ENCODE measurements around the gene DLL4.

DLL4 gene

DNA sequence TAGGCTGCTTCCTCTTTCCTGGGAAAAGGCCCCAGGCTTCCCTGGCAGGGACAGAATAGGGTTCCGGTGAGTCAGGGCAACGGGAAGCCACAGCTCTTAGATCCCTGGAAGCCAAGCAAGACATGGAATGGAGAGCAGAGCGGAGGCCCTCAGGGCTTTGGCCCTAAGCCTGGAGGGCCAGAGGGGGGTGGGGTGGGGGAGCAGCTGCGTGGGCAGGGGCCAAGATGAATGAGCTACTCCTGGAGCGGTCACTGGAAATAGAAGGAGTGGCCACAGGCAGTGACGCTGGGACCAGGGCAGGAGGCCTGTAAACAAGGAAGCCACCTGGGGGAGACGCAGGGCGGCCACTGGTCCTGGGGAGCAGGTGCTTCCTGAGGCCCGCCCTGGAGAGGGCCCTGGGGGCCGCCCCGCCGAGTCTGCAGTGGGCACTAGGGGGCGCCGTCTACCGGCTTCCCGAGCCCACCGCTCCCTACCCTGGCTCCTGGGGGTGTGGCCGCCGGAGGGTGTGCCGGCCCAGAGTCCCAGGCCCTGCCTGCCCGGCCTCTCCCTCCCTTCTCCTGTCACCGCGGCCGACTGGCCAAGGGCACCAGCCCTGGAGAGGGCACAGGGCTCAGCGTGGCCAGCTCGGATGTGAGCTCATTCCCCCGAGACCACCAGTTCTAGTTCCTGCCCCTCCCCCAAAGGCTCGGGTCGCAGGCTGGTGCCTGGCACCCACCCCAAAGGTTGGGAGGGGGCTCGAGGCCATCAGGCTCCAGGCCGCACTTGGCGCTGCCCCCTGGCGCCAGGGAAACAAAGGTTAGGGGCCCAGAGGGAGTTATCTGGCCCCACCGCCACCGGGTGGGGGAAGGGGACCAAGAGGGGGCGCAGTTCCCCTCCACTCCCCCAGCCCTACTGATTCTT, 22.8 kb upstream of the DLL4 start:
- DNase-seq = peak; percentile 89

DNA sequence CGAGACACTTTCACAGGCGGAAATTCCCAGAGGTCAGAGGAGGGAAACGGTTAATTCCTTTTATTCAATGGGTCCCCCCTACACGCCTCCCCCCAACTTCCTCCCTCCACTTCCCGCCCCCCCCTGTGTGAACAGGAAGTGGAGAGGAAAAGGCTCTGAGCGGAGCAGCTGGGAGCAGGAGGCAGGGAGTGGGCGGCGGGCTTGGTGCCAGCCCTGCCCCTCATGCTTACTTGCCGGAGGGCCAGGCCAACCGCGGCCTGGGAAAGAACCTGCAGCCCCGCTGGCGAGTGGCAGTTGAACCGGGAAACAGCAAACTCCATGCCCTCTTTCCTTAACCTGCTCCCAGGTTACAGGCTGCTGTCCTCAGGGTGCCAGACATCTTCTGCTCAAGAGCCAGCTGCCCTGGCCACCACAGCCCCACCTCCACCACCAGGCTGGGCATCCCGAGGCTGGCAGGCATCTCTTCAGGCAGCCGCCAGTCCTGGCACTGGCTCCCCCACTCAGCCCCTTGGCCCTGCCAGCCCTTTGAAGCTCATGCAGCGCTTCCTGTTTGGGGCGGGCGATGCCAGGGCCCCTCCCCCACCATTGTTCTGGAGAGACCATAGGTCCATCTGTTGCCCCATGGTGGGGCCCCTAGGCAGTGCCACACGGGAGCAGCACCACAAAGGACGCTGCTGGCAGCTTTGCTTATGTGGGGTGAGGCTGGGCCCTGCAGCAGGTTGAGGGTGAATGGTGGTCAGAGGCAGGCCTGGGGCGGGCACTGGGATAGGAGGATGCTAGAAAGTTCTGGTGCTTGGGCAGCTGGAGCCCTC, 21.9 kb upstream of the DLL4 start:
- DNase-seq = no peak

DNA sequence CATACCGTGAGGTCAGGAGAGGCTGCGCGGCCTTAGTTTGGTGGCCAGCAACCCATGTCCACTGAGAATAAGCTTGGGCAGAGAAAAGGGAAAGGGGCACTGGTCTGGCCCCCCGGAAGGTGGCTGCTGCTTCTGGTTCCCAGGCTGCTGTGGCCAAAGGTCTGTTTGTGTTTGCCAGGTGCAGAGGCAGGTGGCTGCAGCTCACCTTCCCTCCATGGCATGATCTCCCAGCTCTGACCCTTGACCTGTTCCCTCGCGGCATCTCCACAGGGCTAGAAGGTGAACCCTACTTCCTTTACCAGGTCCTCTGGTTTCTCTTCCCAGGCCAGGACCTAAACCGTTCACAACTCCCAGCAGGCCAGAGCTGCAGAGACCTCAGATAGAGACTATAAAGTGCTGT, 21.0 kb upstream of the DLL4 start:
- no peak for DNase-seq

DNA sequence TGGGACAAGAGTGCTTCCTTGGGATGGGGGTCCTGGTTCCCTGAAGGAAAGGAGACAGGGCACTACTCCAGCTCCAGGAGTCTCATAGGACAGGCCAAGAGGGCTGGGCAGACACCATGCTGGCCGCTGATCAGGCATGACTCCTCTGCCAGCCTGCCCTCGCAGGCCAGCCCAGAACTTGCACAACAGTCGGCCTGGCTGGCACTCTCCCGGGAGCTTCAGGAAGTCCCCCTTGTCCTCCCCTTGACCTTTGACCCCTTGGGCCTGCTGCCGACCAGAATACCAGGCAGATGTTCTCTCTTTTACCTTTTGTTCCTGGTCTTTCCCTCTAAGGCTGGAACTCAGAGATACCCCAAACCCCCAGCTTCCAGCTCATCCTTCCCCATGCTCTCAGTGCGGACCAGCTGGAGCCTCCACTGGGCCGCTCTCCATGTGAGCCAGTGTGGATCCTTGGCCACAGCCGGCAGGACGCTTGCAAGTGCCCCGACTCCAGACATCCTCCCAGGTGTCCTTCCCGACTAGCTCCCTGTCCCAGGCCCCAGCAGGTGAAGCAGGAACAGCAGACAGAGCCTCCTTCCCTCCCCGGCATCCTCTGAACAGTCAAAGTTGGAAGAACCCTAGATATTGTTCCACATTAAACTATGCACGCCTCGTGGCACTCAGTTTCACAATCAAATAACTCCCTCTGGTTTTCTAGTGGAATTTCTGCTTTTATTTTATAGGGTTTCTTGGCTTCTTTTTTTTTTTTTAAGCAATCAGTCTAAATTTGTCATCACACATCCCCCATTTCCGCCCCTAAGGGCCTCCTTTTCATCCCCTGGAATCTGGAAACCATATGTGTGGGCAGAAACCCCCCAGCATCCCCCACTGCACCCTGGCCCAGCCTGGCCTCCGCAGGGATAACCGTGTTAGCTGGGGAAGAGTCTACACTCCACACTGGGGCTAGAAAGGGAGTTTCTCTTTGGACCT, 19.2 kb upstream of the DLL4 start:
- peak; percentile 74 for DNase-seq

DNA sequence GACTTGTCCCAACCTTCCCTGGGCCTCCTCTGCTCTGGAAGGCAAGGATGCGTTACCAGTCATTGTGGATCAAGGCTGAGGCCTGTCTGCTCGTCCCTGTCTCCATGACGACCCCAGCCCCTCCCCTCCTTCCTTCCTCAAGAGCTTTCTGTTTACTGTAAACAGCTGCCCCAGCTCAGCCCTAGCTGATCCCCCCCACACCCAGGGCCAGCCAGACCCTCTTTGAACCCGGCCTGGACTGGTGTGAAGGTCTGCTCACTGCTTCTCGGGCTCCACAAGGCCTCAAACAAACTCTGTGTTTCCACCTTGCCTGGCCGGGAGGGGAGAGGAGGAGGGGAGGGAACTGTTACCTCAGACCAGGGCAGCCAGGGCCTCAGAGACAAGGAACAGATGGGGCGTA, 18.0 kb upstream of the DLL4 start:
- no peak for DNase-seq

DNA sequence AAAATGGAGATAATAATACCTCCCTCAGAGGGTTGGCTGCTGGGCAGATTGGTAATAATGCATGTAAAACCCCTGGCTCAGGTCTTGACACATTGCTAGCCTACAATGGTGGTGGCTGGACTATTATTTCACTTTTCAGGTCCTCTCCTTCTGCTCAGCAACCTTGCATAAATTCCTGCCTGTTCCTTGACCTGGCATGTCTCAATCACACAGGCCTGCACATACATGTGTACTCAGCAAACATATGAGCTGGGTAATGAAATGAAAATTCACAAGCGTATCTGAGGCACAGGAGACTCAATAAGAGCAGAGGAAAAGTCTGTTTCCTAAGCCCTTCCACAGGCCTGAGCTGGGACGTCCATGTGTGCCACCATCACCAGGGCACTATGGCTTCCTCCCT, 17.4 kb upstream of the DLL4 start:
- DNase-seq = no peak

DNA sequence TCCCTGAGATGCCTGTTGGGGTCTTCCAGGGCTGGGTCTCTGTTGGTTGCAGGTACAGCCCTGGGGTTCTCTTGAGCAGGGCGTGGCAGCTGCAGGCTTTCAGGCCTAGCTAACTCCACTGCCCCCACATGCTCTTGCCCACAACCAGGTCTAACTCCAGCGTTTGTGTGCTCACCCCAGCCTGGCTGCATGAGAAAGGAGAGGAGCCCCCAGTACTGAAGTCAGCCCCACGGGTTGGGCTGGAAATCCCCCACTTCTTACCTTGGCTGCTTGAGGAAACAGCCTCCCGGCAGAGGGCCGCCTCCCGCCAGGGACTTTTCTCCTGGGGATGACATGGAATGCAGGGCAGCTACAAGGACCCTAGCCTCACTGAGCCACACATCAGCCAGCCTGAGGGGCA, 16.7 kb upstream of the DLL4 start:
- no peak for DNase-seq

DNA sequence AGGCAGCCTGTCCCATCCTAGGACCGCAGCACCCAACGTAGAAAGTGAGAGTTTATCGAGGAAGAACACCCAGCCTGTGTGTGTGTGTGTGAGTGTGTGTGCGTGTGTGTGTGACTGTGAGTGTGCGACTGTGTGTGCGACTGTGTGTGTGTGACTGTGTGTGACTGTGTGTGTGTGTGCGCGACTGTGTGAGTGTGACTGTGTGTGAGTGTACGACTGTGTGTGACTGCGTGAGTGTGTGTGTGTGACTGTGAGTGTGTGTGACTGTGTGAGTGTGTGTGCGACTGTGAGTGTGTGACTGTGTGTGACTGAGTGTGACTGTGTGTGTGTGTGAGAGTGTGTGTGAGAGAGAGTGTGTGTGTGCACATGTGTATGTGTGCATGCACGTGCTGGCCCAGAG, 15.1 kb upstream of the DLL4 start:
- no peak for DNase-seq

DNA sequence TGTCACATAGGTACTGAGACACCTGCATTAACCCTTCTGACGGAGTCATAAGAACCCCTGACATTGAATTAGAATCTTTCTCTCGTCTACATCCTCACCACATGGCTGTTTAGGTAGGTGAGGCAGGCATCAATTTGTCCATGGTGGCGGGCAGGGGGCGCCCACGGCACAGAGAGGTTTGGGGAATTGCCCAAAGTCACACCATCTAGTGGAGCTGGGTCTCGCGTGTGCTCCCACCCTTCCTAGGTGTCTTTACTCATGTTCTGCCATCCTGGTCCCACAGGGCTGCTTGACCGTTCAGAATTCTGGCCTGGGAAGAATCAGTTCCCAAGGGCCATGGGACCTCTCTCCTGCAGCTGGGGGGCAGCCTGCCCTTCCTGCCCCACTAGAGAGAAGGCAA, 14.7 kb upstream of the DLL4 start:
- no peak for DNase-seq

DNA sequence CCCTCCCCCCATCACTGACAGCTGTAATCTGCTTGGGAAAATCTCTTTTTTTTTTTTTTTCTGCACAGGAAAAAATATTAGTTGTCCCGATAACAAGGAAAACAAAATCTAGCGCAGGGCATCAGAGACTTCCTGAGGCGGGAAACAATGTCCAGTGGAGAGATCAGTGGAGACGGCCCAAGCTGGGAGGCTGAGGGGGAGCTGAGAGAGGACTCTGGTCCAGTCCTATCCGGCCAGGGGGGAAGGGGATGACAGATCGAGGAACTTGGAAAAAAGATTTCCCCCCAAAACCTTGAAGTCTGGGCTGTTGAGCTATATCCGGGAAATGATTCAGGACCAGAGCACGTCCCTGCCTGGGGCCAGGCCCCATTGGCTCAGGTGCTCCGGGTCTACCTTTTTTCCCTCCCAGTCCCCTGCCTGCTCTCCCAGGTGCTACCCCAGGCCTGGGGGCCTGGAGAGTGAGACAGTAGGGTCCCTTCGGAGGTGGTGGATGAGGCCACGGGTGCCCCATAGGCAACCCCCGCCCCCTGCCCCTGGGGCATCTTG, 14.0 kb upstream of the DLL4 start:
- no peak for DNase-seq

DNA sequence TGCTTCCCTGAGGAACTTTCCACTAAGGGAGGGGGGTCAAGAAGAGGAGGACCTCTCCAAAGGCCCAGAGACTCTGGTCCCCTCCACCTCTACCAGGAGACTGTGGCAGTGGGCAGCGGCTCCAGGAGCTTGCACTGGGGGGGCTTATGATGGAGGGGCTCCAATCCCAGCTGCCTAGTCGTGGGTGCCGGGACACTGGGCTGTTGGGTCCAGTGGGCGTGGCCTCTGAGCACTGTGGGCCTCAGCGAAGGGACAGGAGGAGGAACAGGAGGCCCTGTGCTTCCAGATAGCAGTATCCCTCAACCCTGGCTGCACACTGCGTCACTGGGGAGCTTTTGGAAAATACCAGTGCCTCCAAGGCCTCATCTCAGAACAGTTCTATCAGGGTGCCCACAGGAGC, 13.5 kb upstream of the DLL4 start:
- no peak for DNase-seq

DNA sequence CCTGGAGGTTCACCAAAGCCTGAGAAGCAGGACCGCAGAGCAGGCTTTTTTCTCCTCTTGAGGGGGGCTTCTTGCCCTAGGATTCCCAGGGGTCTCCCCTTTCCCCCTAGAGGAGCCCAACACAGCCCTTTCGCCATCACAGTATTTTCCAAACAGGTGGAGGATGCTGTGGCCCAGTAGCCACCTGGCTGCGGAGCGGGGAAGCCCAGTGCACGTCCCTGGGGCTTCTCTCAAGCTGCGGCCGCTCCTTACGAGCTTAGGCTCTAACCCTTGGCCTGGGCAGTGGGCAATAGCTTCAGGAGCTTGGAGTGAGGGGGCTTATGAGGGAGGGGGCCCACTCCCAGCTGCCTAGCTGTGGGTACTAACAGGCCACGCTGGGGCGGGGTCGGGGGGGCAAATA, 11.6 kb upstream of the DLL4 start:
- no peak for DNase-seq

DNA sequence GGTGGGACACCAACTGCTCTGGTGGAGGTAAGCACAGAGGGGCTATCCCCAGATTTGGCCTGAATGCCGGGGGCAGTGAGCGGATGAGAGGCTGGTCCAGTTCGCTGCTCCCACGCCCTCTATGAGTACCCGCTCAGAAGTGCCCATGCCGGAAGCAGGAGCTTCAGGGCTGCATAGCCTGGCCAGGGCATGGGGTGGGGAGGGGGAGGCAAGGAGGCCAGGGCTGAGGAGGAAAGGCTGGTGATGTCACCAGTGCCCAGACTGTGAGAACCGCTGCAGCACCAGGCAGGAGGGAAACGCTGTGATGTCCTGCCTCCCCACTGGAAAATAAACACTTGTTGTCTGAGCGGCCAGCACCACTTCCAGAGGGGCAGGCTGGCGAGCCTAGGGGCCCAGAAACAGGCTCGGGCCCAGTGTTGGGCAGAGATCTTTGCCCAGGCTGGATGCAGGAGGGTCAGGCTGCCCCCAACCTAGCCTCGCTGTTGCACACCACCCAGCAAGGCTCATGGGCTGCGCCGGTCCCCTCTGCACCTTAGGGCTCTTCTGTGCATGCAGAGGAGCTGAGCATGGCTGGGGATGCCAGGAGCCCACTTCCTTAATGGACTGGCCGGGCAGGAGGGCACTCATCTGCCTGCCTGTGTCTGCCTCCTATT, 10.9 kb upstream of the DLL4 start:
- no peak for DNase-seq

DNA sequence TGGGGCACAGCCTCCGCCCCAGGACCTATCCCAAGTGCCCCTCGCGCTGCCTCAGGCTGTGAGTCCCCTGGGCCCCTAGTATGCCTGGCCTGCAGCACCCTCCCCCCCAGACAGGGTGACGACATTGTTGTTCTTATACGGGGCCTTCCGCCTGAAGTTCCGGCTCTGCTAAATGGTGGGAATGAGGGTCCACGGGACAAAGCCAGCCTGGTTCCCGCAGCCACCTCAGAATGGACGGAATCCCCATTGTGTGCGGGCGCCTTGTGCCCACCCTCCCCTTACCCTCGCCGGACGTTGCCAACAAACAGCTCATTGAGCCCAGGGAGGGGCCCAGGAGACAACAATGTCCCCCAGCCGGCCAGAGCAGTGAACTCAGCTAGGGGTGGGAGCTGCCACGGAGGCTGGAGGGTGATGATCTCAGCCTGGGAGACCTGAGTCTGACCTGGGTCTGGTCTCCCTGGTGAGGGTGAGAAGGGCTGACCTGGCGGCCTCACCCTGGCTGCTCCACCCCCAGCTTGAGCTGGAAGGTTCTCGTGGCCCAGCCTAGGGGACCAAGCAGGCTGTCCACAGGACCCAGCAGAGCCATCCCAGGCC, 10.2 kb upstream of the DLL4 start:
- DNase-seq = no peak

DNA sequence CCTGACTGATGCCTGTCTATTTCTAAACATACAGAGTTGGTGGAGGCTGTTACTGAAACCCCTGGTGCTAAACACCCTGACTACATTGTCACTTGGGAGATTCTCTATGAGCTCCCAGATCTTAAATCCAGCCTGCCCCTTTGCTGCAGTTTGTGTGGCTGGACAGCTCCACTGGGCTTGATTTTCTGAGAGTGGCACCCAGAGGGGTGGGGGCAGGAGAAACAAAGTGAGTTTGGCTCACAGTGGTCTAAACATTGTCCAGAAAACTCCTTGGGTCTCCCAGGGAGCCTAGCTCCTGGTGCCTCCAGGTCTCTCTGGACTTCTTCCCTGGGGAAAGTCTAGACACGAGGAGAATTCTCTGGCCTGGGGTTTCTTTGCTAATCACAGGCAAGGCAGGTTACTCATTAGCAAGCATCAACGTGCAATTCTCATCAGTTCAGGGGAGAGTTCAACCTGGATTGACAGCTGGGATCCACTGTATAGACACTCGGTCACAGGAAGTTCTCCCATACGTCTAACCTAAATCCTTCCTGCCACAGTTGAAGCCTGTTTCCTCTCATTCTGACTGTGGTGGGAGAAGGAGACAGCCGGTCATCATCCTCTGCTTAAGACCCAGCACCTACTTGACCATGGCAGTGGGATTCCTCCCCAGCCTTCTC, 7.1 kb upstream of the DLL4 start:
- no peak for DNase-seq

DNA sequence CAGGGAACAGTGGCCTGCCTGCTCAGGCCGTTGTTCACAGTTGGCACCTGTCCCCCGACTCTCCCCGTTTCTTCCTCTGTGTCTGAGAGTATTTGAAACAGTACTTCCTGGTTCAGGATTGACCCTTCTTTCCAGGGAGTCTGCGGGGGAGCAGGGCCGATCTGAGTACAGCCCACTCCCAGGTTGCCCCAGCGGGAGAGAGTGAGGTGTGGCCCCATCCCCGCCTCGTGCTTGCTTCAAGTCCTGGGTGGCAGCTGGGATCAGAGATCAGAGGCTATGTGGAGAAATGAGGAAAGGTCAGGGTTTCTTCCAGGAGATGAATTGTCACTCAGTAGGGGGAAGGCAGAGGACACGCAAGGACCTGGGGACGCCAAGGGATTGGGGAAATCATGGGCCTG, 6.5 kb upstream of the DLL4 start:
- no peak for DNase-seq

DNA sequence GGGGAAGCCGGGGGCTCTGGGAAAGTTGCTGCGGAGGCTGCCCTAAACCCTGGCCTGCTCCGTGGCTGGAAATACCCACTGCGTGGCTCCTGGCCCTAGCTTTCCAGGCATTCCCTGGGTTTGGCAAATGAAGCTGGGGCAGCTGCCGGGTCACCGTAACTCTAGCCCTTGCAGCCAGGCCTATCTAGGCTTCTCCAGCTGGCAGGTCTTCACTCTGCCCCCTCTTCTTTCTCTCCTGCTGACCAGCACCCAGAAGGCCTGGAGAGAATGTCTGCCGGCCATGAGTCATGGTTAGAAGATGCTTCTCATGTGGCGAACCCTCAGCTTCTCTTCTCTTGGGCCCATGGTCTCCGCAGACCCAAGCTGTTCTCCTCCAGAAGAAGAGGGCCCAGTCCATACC, 5.6 kb upstream of the DLL4 start:
- no peak for DNase-seq

DNA sequence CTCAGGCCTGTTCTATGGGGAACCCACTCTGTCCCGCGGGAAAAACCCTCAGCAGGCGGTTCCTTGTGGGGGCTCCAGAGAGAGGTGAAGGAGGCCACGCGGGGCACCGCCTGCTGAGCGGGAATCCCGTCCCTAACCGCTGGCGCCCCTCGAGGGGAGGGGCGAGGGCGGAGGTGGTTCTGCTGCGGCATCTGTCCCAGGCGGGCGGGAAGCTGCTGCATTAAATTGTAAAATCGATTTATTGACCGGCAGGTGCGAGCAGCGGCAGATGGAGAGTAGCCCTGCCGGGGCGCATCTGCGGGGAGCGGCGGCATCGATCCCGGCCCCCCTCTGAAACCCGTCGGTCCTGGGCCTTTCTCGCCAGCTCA, 3.7 kb upstream of the DLL4 start:
- DNase-seq = no peak

DNA sequence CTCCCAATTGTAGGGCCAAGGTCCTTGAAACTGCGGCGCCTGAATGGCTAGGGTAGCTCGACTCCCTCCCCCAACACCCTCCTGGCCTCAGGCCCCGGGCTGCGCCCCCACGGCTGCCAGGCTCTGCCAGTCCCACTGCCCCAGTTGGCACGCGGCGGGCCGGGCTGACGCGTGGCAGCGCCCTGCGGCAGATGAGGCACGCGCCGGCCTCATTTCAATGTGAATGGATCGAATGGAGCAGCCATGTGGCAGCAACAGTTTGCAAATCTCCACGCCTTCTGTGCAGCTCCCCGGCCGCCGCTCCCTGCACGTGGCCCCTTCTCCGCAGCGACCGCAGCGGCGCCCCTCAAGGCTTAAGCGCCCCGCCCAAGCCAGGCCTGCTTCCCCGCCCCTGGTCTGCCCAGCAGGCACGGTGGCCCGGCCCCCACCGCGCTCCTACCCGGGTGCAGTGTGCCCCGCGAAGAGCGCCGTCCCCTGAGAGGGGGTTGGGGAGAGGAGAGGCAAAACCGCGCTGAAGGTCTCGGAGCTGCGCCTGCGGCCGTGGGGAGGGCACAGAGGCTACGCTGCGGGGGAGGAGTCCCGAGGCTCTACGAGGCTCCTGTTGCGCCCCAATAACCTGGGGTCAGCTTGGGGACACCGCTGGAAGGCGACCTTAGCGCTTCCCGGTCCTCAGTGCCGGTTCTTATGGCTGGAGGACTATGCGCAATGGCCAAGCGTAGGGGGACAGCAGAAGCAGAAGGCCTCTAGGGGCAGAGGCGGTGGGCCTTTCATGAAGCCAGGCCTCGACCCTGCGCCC, 3.1 kb upstream of the DLL4 start:
- no peak for DNase-seq

All from fibroblast of skin of scalp (primary cell).